Hindlimb muscle (tissue), 1 donor: ENCODE results near the gene MRPL34. TPM values are rescaled to one million over a fixed set of nuclear protein-coding genes. Genes with fewer than 3 reads are reported as not detected.

Source experiments
- DNase-seq: peaks from one replicate; pipeline ENCODE4 v3.0.0-alpha.2; 2013
- polyA plus RNA-seq: library from polyadenylated mRNA; unstranded; fragments of 120-200 nt; gene quantifications from one replicate; pipeline ENCODE4 v1.2.1, GENCODE V29; 2013; ENCODE audit not compliant: insufficient read length

The MRPL34 gene
- polyA plus RNA-seq, 1 donor, result 37.1 TPM

GRCh38 chr19:17309965-17310461 lies 4.3 kb downstream of the MRPL34 start:
- DNase-seq, result no peak

- no peak for DNase-seq
These were observed 6.0 kb downstream of the MRPL34 start for GRCh38 chr19:17311455-17312188.

- no peak for DNase-seq
These were observed 6.8 kb downstream of the MRPL34 start for GRCh38 chr19:17312189-17313113.

GRCh38 chr19:17314007-17314593 lies 8.4 kb downstream of the MRPL34 start:
- DNase-seq, result no peak

- no peak for DNase-seq
These were observed 13.3 kb downstream of the MRPL34 start for GRCh38 chr19:17318966-17319365.

- no peak for DNase-seq
These were observed 14.0 kb downstream of the MRPL34 start for GRCh38 chr19:17319473-17320238.

DNA sequence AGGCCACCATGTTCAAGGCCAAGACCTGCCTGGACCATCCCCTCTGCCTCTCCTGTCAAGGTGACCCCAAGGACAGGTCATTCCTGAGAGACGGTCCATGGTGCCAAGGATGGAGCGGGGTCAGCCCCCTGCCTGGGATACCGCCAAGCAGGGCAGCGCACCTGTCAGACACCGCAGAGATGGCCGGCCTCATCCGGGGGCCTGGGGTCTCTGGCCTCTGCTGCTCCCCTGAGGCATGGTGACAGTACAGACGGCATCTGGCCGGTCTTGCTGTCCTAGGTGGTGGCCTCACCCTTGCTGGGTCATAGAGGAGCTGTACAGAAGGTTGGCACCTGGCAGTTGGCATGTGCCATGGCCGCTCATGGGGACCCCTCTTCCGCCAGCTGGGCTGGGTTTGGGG lies 14.8 kb downstream of the MRPL34 start:
- no peak for DNase-seq

GRCh38 chr19:17321655-17322489 lies 16.2 kb downstream of the MRPL34 start:
- DNase-seq, result no peak

DNA sequence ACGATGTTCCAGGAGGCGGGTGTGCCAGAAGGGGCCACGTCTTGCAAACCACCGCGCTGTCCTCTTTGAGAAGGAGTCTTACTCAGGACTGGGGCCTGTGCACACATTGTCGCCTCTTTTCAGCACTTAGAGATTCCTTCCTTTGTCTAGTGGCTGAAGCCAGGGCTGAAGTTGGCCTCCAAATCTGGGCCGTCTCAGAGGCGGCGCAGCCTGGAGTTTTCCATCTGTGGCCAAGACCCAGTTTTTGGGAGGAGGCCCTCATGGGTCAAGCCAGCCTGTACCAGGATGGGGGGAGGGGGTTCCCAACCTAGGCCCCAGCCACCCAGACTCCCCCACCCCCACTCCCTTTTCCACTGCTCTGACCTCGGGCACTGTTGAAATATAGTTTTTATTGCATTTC lies 17.2 kb downstream of the MRPL34 start:
- DNase-seq, result no peak

- no peak for DNase-seq
These were observed 17.8 kb downstream of the MRPL34 start for GRCh38 chr19:17323300-17323963.

DNA sequence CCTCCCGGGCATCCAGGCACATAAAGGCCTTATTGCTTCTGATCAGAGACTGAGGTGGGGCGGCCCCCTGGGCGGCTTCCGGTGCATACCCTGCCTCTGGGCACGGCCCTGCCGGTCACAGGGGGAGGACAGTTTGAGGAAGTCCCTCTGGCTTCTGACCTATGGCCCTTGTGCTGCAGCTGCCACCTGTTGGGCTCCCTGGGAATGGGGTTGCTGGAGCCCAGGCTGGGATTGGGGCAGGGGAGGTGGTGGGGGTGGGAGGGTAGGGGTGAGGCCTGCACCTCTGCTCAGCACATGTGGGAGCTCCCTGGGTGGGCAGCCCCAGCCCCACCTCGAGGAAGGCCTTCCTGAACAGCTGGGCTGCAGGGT lies 18.3 kb downstream of the MRPL34 start:
- no peak for DNase-seq

DNA sequence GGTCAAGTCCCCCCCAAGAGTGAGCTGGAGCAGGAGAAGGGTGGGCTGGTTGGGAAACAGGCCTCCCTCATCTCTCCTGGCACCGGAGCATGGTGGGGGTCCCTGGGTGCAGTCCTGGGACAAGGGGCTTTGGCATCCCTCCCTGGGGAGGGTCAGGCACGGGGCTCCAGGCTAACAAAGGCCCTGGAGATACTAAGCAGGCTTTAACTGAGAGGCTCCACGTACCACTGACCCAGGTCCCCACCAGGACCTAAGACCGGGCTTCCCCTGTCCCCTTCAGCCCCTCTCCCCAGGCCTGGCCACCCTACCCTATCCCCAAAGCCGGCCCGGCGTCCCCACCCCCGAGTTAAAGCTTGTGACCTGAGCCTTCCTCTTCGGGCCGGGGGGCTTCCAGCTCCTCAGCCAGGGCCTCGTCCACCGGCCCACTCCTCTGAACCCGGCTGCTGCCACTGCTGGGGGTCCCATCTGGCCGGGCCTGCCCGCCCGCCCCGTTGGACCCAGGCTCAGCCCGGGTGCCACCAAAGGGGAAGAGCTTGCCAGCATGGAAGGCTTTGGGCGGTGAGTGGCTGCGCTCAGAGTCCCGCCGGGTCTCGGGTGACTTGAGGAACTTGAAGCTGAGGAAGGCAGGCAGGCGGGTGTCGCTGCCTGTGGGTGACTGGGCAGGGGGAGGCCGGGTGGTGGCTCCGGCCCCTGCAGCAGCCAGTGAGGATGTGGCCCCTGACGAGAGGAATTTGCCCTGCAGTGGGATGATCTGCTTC lies 18.9 kb downstream of the MRPL34 start:
- DNase-seq, result no peak

DNA sequence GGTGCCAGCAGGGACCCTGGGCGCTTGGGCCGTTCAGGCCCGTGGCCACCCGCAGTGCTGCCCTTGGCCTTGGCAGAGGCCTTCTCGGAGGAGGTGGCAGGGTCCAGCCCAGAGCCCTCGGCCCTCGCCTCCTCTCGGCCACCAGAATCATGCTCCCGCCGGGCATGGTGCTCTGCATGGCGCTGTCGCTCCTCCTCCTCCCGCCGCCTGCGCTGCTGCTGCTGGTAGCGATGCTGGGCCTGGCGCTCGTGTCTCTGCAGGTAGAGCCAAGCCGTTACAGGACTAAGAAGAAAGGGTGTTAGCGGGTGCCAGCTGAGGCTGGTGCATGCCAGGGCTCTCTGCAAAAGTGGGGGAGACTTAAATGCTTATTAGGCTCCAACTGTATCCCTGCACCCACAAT lies 19.5 kb downstream of the MRPL34 start:
- DNase-seq, result no peak

- DNase-seq, result no peak
These were observed 20.4 kb downstream of the MRPL34 start for GRCh38 chr19:17325881-17326594.

GRCh38 chr19:17326595-17326966 lies 20.9 kb downstream of the MRPL34 start:
- no peak for DNase-seq

DNA sequence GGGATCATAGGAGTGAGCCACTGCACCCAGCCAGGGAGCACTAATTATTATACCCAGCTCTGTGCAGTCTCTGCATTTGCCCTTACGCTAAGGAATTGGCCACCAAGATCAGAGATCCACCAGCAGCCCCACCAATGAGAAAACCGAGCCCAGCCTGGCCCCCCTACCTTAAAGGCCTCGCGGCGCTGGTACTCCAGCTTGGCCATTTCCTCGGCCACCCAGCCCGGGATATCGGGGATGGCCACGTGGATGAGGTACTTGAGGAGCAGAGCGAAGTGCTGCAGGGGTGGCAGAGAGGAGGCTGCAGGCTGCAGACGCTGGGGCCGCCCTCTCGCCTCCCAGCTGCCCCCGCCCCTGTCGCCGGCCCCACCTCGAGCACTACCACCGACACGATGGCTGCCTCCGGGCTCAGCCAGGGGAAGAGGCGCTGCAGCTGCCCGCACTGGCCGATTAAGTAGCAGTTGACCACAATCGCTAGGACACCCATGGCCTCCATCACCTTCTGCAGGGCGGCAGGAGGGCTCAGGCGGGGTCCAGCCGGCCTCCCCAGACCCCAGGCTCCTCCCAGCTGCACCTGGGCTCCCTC lies 21.5 kb downstream of the MRPL34 start:
- no peak for DNase-seq

DNA sequence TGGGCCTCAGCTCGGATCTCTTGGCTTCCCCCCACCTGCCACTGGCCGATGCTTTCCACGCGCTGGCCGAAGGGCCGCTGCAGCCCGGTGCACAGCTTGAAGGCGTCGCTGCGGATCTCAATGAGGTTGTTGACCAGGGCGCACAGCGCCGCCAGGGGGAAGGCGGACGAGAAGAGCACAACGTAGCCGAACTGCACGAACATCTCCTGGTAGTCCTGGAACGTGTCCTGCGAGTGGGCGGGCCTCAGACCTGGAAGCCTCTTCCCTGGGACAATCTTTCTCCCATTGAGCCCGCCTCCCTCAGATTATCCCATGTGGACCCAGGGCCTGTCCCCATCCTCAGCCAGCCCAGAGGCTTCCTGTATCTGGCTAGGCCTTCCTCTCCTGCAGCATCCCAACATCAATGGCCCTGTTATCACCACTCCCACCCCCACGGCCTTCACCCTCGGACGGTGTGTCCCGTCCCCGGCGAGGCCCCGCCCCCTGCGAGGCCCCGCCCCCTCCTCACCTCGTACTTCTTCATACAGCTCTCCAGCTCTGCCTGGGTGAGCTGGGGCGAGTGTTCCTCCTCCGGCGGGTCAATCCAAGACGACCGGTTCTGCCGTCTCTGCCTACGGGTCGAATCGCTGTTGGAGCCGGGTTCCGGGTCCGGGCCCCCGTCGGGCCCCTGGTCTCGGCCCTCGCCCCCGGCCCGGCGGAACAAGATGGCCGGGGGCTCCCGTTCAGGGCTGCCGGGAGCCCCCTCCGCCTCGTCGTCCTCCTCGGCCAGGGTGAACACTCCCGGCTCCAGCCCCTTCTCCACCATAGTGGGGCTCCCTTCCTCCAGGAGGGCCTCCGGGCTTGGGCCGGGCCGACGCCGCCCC lies 22.2 kb downstream of the MRPL34 start:
- DNase-seq, result peak; percentile 72
